ENCODE results near the gene FOXO4. TPM values are rescaled to one million over a fixed set of nuclear protein-coding genes. Genes with fewer than 3 reads are reported as not detected.

FOXO4 gene
- total and polyA plus RNA-seq, 2 donors from 2014 or later, result 13.1 to 18.6 TPM

DNA sequence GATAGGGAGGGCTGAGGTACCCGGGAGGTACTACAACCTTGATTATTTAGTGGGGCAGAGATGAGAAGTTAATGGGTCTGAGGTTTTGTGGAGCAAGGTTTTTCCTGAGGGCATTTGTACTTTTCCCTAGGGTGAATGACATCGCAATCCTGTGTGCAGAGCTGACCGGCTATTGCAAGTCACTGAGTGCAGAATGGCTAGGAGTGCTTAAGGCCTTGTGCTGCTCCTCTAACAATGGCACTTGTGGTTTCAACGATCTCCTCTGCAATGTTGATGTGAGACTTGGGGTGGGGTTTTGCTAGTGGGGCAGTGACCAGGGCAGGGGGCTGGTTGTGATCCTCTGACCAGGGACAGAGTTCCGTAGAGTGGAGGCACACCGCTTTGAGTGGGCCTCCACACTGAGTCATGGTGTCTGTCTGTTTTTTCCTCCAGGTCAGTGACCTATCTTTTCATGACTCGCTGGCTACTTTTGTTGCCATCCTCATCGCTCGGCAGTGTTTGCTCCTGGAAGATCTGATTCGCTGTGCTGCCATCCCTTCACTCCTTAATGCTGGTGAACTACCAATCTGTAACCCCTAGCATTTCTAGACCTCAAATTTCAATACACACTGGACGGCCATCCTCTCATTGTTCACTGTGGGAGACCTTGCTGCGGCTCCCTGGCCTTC is 32.6 kb downstream of the FOXO4 start:
- no peak overlapping the region for H3K4me3 ChIP-seq (ENCODE audit: low read length in 3 of 3)
- DNase-seq (no peak), FAIRE-seq (no peak)
- TF ChIP-seq, protein P1, sequence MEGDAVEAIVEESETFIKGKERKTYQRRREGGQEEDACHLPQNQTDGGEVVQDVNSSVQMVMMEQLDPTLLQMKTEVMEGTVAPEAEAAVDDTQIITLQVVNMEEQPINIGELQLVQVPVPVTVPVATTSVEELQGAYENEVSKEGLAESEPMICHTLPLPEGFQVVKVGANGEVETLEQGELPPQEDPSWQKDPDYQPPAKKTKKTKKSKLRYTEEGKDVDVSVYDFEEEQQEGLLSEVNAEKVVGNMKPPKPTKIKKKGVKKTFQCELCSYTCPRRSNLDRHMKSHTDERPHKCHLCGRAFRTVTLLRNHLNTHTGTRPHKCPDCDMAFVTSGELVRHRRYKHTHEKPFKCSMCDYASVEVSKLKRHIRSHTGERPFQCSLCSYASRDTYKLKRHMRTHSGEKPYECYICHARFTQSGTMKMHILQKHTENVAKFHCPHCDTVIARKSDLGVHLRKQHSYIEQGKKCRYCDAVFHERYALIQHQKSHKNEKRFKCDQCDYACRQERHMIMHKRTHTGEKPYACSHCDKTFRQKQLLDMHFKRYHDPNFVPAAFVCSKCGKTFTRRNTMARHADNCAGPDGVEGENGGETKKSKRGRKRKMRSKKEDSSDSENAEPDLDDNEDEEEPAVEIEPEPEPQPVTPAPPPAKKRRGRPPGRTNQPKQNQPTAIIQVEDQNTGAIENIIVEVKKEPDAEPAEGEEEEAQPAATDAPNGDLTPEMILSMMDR (IDR thresholded peaks at IDR 0.05; ENCODE audit: borderline replicate concordance, extremely low read depth, insufficient read depth), result no peak
- no peaks in the 10 kb centered on the region for H3K4me1 ChIP-seq (ENCODE audit: control insufficient read depth in 2 of 3, insufficient read depth in 2 of 3, low read depth in 1 of 3, low read length in 3 of 3)
- H3K27ac ChIP-seq (ENCODE audit: low read depth in 2 of 2, low read length in 2 of 2), result no peak overlapping the region
- H3K9ac ChIP-seq (ENCODE audit: low read length in 3 of 3), result no peak overlapping the region
- no peaks in the 10 kb centered on the region for H3K27me3 ChIP-seq (ENCODE audit: control insufficient read depth, insufficient read depth, low read length)
- intact Hi-C loops (cut with DNase I), result no loop called here
- H3K9me3 ChIP-seq (ENCODE audit: control insufficient read depth in 2 of 3, insufficient read depth in 1 of 3, low read length in 3 of 3), result no peaks in the 10 kb centered on the region
- peaks cover 9 to 45% (median 28%) of the 10 kb centered on the region in 3 donors for H3K36me3 ChIP-seq (ENCODE audit: control insufficient read depth in 2 of 3, insufficient read depth in 3 of 3, low read length in 3 of 3)

GRCh38 chrX:71128915-71129765 is 33.5 kb downstream of the FOXO4 start:
- no peak overlapping the region for H3K27ac ChIP-seq (ENCODE audit: low read depth in 2 of 2, low read length in 2 of 2)
- no peaks in the 10 kb centered on the region for H3K27me3 ChIP-seq (ENCODE audit: control insufficient read depth, insufficient read depth, low read length)
- FAIRE-seq (peak; percentile 86), DNase-seq (peak in 4 of 5 donors; percentile 60 to 74 (median 66))
- no peak overlapping the region for H3K9ac ChIP-seq (ENCODE audit: low read length in 3 of 3)
- TF ChIP-seq, protein P1 (IDR thresholded peaks at IDR 0.05; ENCODE audit: borderline replicate concordance, extremely low read depth, insufficient read depth), result peak; percentile 69
- H3K4me1 ChIP-seq (ENCODE audit: control insufficient read depth in 2 of 3, insufficient read depth in 2 of 3, low read depth in 1 of 3, low read length in 3 of 3), result no peaks in the 10 kb centered on the region
- H3K36me3 ChIP-seq (ENCODE audit: control insufficient read depth in 2 of 3, insufficient read depth in 3 of 3, low read length in 3 of 3), result peaks cover 9 to 46% (median 23%) of the 10 kb centered on the region in 3 donors
- no peak overlapping the region for H3K4me3 ChIP-seq (ENCODE audit: low read length in 3 of 3)
- intact Hi-C loops (cut with DNase I), result no loop called here
- no peaks in the 10 kb centered on the region for H3K9me3 ChIP-seq (ENCODE audit: control insufficient read depth in 2 of 3, insufficient read depth in 1 of 3, low read length in 3 of 3)

GRCh38 chrX:71131510-71131909 is 35.9 kb downstream of the FOXO4 start:
- DNase-seq, result no peak
- H3K9me3 ChIP-seq (ENCODE audit: control insufficient read depth in 2 of 3, insufficient read depth in 1 of 3, low read length in 3 of 3), result no peaks in the 10 kb centered on the region
- no peak overlapping the region for H3K9ac ChIP-seq (ENCODE audit: low read length in 3 of 3)
- H3K4me1 ChIP-seq (ENCODE audit: control insufficient read depth in 2 of 3, insufficient read depth in 2 of 3, low read depth in 1 of 3, low read length in 3 of 3), result no peaks in the 10 kb centered on the region
- intact Hi-C loops (cut with DNase I), result no loop called here
- TF ChIP-seq, protein P1 (IDR thresholded peaks at IDR 0.05; ENCODE audit: borderline replicate concordance, extremely low read depth, insufficient read depth), result no peak
- FAIRE-seq, result no peak
- H3K27ac ChIP-seq (ENCODE audit: low read depth in 2 of 2, low read length in 2 of 2), result no peak overlapping the region
- H3K27me3 ChIP-seq (ENCODE audit: control insufficient read depth, insufficient read depth, low read length), result no peaks in the 10 kb centered on the region
- peaks cover 9 to 41% (median 35%) of the 10 kb centered on the region in 3 donors for H3K36me3 ChIP-seq (ENCODE audit: control insufficient read depth in 2 of 3, insufficient read depth in 3 of 3, low read length in 3 of 3)
- H3K4me3 ChIP-seq (ENCODE audit: low read length in 3 of 3), result no peak overlapping the region

All from kidney (tissue), 14 donors.